ENCODE measurements around the gene ALDH4A1. TPM values are rescaled to one million over a fixed set of nuclear protein-coding genes. Genes with fewer than 3 reads are reported as not detected.

Gene ALDH4A1
- total and polyA plus RNA-seq, 3 experiments from 2014 or later = 1.4 to 9.5 (median 9.3) TPM

GRCh38 chr1:18881642-18882431, 20.5 kb downstream of the ALDH4A1 start:
- POLR2A ChIA-PET = no interaction called here
- Mint-ChIP-seq H3K9me3 (no peaks in the 10 kb centered on the region), H3K27me3 (no peaks in the 10 kb centered on the region), H3K36me3 (no peaks in the 10 kb centered on the region), H3K4me1 (no peaks in the 10 kb centered on the region), H3K4me3 (no peak overlapping the region), H3K27ac (peak overlapping the region in 1 of 8 donors; percentile 27)
- Histone ChIP-seq H3K4me3 (ENCODE audit: low read length) (no peak overlapping the region), H3K4me1 (ENCODE audit: insufficient read depth, low read length) (no peaks in the 10 kb centered on the region), H3K36me3 (ENCODE audit: insufficient read depth, low read length) (no peaks in the 10 kb centered on the region), H3K27ac (ENCODE audit: low read depth, low read length) (no peak overlapping the region), H3K9me3 (ENCODE audit: low read length) (no peaks in the 10 kb centered on the region), H3K27me3 (ENCODE audit: insufficient read depth, low read length, poor library complexity, severe bottlenecking) (no peaks in the 10 kb centered on the region)
- CTCF ChIA-PET = interaction anchor here (0.9 to 2.7 kb wide), 3 partner anchors 8 to 94 kb away, joined by 3 to 17 read pairs (median 3); no protein-coding TSS in a partner anchor
- no peak for DNase-seq

GRCh38 chr1:18881164-18881563, 21.2 kb downstream of the ALDH4A1 start:
- ChIA-PET CTCF (interaction anchor here (0.9 to 1.5 kb wide), 2 partner anchors 26 to 92 kb away, joined by 3 read pairs; no protein-coding TSS in a partner anchor), POLR2A (no interaction called here)
- Mint-ChIP-seq H3K27me3 (no peaks in the 10 kb centered on the region), H3K4me1 (no peaks in the 10 kb centered on the region), H3K4me3 (no peak overlapping the region), H3K36me3 (no peaks in the 10 kb centered on the region), H3K27ac (no peak overlapping the region), H3K9me3 (no peaks in the 10 kb centered on the region)
- Histone ChIP-seq H3K27ac (ENCODE audit: low read depth, low read length) (no peak overlapping the region), H3K9me3 (ENCODE audit: low read length) (no peaks in the 10 kb centered on the region), H3K4me3 (ENCODE audit: low read length) (no peak overlapping the region), H3K36me3 (ENCODE audit: insufficient read depth, low read length) (no peaks in the 10 kb centered on the region), H3K27me3 (ENCODE audit: insufficient read depth, low read length, poor library complexity, severe bottlenecking) (no peaks in the 10 kb centered on the region), H3K4me1 (ENCODE audit: insufficient read depth, low read length) (no peaks in the 10 kb centered on the region)
- no peak for DNase-seq

- Histone ChIP-seq H3K4me1 (ENCODE audit: insufficient read depth, low read length) (no peaks in the 10 kb centered on the region), H3K27ac (ENCODE audit: low read depth, low read length) (no peak overlapping the region), H3K27me3 (ENCODE audit: insufficient read depth, low read length, poor library complexity, severe bottlenecking) (no peaks in the 10 kb centered on the region), H3K9me3 (ENCODE audit: low read length) (no peaks in the 10 kb centered on the region), H3K36me3 (ENCODE audit: insufficient read depth, low read length) (no peaks in the 10 kb centered on the region), H3K4me3 (ENCODE audit: low read length) (no peak overlapping the region)
- no peaks in the 10 kb centered on the region for H3K4me1 Mint-ChIP-seq
- no peaks in the 10 kb centered on the region for H3K9me3 Mint-ChIP-seq
- peak overlapping the region in 2 of 8 donors; percentile 11 to 58 for H3K27ac Mint-ChIP-seq
- no peaks in the 10 kb centered on the region for H3K36me3 Mint-ChIP-seq
- no peak overlapping the region for H3K4me3 Mint-ChIP-seq
- H3K27me3 Mint-ChIP-seq = no peaks in the 10 kb centered on the region
- ChIA-PET CTCF (interaction anchor here (1.5 kb wide), 1 partner anchor 92 kb away, joined by 3 read pairs; no protein-coding TSS in a partner anchor), POLR2A (no interaction called here)
- no peak for DNase-seq
Measured at GRCh38 chr1:18880585-18880984, 21.8 kb downstream of the ALDH4A1 start.

- Histone ChIP-seq H3K4me3 (ENCODE audit: low read length) (no peak overlapping the region), H3K4me1 (ENCODE audit: insufficient read depth, low read length) (no peaks in the 10 kb centered on the region), H3K27ac (ENCODE audit: low read depth, low read length) (no peak overlapping the region), H3K27me3 (ENCODE audit: insufficient read depth, low read length, poor library complexity, severe bottlenecking) (no peaks in the 10 kb centered on the region), H3K9me3 (ENCODE audit: low read length) (no peaks in the 10 kb centered on the region), H3K36me3 (ENCODE audit: insufficient read depth, low read length) (no peaks in the 10 kb centered on the region)
- Mint-ChIP-seq H3K36me3 (no peaks in the 10 kb centered on the region), H3K9me3 (no peaks in the 10 kb centered on the region), H3K27me3 (no peaks in the 10 kb centered on the region), H3K27ac (no peak overlapping the region), H3K4me1 (no peaks in the 10 kb centered on the region), H3K4me3 (no peak overlapping the region)
- CTCF ChIA-PET = interaction anchor here (1.5 kb wide), 1 partner anchor 93 kb away, joined by 3 read pairs; no protein-coding TSS in a partner anchor
- no peak for DNase-seq
- POLR2A ChIA-PET = no interaction called here
Measured at GRCh38 chr1:18879791-18880309, 22.5 kb downstream of the ALDH4A1 start.

GRCh38 chr1:18879215-18879790, 23.1 kb downstream of the ALDH4A1 start:
- no peak overlapping the region for H3K4me3 ChIP-seq (ENCODE audit: low read length)
- no peak for DNase-seq
- no peaks in the 10 kb centered on the region for H3K9me3 ChIP-seq (ENCODE audit: low read length)
- CTCF ChIA-PET = no interaction called here
- H3K4me1 Mint-ChIP-seq = no peaks in the 10 kb centered on the region
- no peak overlapping the region for H3K4me3 Mint-ChIP-seq
- H3K36me3 ChIP-seq (ENCODE audit: insufficient read depth, low read length) = no peaks in the 10 kb centered on the region
- H3K9me3 Mint-ChIP-seq = no peaks in the 10 kb centered on the region
- H3K27me3 Mint-ChIP-seq = no peaks in the 10 kb centered on the region
- H3K36me3 Mint-ChIP-seq = no peaks in the 10 kb centered on the region
- no peaks in the 10 kb centered on the region for H3K4me1 ChIP-seq (ENCODE audit: insufficient read depth, low read length)
- H3K27ac ChIP-seq (ENCODE audit: low read depth, low read length) = no peak overlapping the region
- no peak overlapping the region for H3K27ac Mint-ChIP-seq
- POLR2A ChIA-PET = no interaction called here
- no peaks in the 10 kb centered on the region for H3K27me3 ChIP-seq (ENCODE audit: insufficient read depth, low read length, poor library complexity, severe bottlenecking)

- no peaks in the 10 kb centered on the region for H3K4me1 Mint-ChIP-seq
- H3K27me3 Mint-ChIP-seq = no peaks in the 10 kb centered on the region
- Histone ChIP-seq H3K27ac (ENCODE audit: low read depth, low read length) (no peak overlapping the region), H3K36me3 (ENCODE audit: insufficient read depth, low read length) (no peaks in the 10 kb centered on the region), H3K9me3 (ENCODE audit: low read length) (no peaks in the 10 kb centered on the region), H3K4me3 (ENCODE audit: low read length) (no peak overlapping the region), H3K4me1 (ENCODE audit: insufficient read depth, low read length) (no peaks in the 10 kb centered on the region), H3K27me3 (ENCODE audit: insufficient read depth, low read length, poor library complexity, severe bottlenecking) (no peaks in the 10 kb centered on the region)
- no peak overlapping the region for H3K4me3 Mint-ChIP-seq
- ChIA-PET POLR2A (no interaction called here), CTCF (interaction anchor here (1.3 kb wide), 1 partner anchor 8 kb away, joined by 3 read pairs; no protein-coding TSS in a partner anchor)
- no peak overlapping the region for H3K27ac Mint-ChIP-seq
- H3K9me3 Mint-ChIP-seq = no peaks in the 10 kb centered on the region
- DNase-seq = no peak
- H3K36me3 Mint-ChIP-seq = no peaks in the 10 kb centered on the region
Measured at GRCh38 chr1:18878538-18879214, 23.7 kb downstream of the ALDH4A1 start.

- Mint-ChIP-seq H3K36me3 (peaks cover 0 to 1% (median 0%) of the 10 kb centered on the region in 3 donors), H3K4me3 (no peak overlapping the region), H3K9me3 (no peaks in the 10 kb centered on the region), H3K27me3 (peaks cover 0 to 1% of the 10 kb centered on the region in 2 donors), H3K4me1 (no peaks in the 10 kb centered on the region), H3K27ac (no peak overlapping the region)
- no peaks in the 10 kb centered on the region for H3K36me3 ChIP-seq (ENCODE audit: insufficient read depth, low read length)
- H3K9me3 ChIP-seq (ENCODE audit: low read length) = no peaks in the 10 kb centered on the region
- no peak overlapping the region for H3K4me3 ChIP-seq (ENCODE audit: low read length)
- no peak for DNase-seq
- H3K4me1 ChIP-seq (ENCODE audit: insufficient read depth, low read length) = no peaks in the 10 kb centered on the region
- H3K27me3 ChIP-seq (ENCODE audit: insufficient read depth, low read length, poor library complexity, severe bottlenecking) = no peaks in the 10 kb centered on the region
- POLR2A ChIA-PET = no interaction called here
- H3K27ac ChIP-seq (ENCODE audit: low read depth, low read length) = no peak overlapping the region
- CTCF ChIA-PET = no interaction called here
Measured at GRCh38 chr1:18877282-18877681, 25.1 kb downstream of the ALDH4A1 start.

GRCh38 chr1:18876210-18876609, 26.1 kb downstream of the ALDH4A1 start:
- POLR2A ChIA-PET = no interaction called here
- H3K36me3 Mint-ChIP-seq = peaks cover 0 to 1% (median 0%) of the 10 kb centered on the region in 3 donors
- no peak for DNase-seq
- H3K27me3 ChIP-seq (ENCODE audit: insufficient read depth, low read length, poor library complexity, severe bottlenecking) = no peaks in the 10 kb centered on the region
- no peaks in the 10 kb centered on the region for H3K36me3 ChIP-seq (ENCODE audit: insufficient read depth, low read length)
- no peaks in the 10 kb centered on the region for H3K9me3 Mint-ChIP-seq
- no peak overlapping the region for H3K27ac ChIP-seq (ENCODE audit: low read depth, low read length)
- no peaks in the 10 kb centered on the region for H3K4me1 ChIP-seq (ENCODE audit: insufficient read depth, low read length)
- no peaks in the 10 kb centered on the region for H3K9me3 ChIP-seq (ENCODE audit: low read length)
- H3K27me3 Mint-ChIP-seq = peaks cover 0 to 1% of the 10 kb centered on the region in 2 donors
- CTCF ChIA-PET = no interaction called here
- no peak overlapping the region for H3K27ac Mint-ChIP-seq
- no peak overlapping the region for H3K4me3 ChIP-seq (ENCODE audit: low read length)
- no peak overlapping the region for H3K4me3 Mint-ChIP-seq
- no peaks in the 10 kb centered on the region for H3K4me1 Mint-ChIP-seq

Data from CD8-positive, alpha-beta memory T cell (primary cell).